Loucy (cell line): Measurements from ENCODE around the gene NRIP1.

Experiments
- H2AFZ ChIP-seq: fragments of 200-600 bp; sonication (generic); 2 replicates; pipeline ENCODE4 v1.6.0; 2016; ENCODE audit warnings: antibody characterized with exemption, mild to moderate bottlenecking, low read length, moderate library complexity
- H3F3A ChIP-seq: fragments of 200-600 bp; 2 replicates; pipeline ENCODE4 v1.6.0; 2016; ENCODE audit warnings: antibody characterized with exemption, low read depth, mild to moderate bottlenecking
- H3K27me3 ChIP-seq: fragments of 200-600 bp; sonication (generic); 2 replicates; pipeline ENCODE4 v1.6.1; 2014; ENCODE audit warnings: low read length, mild to moderate bottlenecking; ENCODE audit not compliant: insufficient read depth, poor library complexity, severe bottlenecking
- H3K36me3 ChIP-seq: fragments of 200-600 bp; sonication (generic); 2 replicates; pipeline ENCODE4 v1.6.1; 2016; ENCODE audit warnings: low read length; ENCODE audit not compliant: insufficient read depth
- H3K4me1 ChIP-seq: fragments of 200-600 bp; sonication (generic); 2 replicates; pipeline ENCODE4 v1.5.1; 2014; ENCODE audit warnings: low read length, mild to moderate bottlenecking; ENCODE audit not compliant: insufficient read depth, poor library complexity, severe bottlenecking
- H3K4me2 ChIP-seq: fragments of 200-600 bp; sonication (generic); 2 replicates; pipeline ENCODE4 v1.6.0; 2014; ENCODE audit warnings: antibody characterized with exemption, low read length, low read depth, mild to moderate bottlenecking; ENCODE audit not compliant: poor library complexity, severe bottlenecking
- H3K4me3 ChIP-seq: fragments of 200-600 bp; sonication (generic); 2 replicates; pipeline ENCODE4 v1.5.1; 2014; ENCODE audit warnings: low read length, mild to moderate bottlenecking, mixed read lengths; ENCODE audit not compliant: poor library complexity, severe bottlenecking
- H3K79me2 ChIP-seq: fragments of 200-600 bp; sonication (generic); 2 replicates; pipeline ENCODE4 v1.6.1; 2014; ENCODE audit warnings: low read length; ENCODE audit not compliant: insufficient read depth
- H3K9ac ChIP-seq: fragments of 200-600 bp; sonication (generic); 2 replicates; pipeline ENCODE4 v1.6.0; 2014; ENCODE audit warnings: mild to moderate bottlenecking, low read depth, low read length, moderate library complexity; ENCODE audit not compliant: poor library complexity, severe bottlenecking
- H3K9me2 ChIP-seq: fragments of 200-600 bp; sonication (generic); replicated peaks from 2 replicates; pipeline ENCODE4 v1.6.1; 2016; ENCODE audit warnings: low read depth, low read length, mixed read lengths
- H3K9me3 ChIP-seq: fragments of 200-600 bp; sonication (generic); 2 replicates; pipeline ENCODE4 v1.6.1; 2014; ENCODE audit warnings: mild to moderate bottlenecking, antibody characterized with exemption, low read length, low read depth; ENCODE audit not compliant: insufficient read depth
- H4K20me1 ChIP-seq: fragments of 200-600 bp; sonication (generic); 2 replicates; pipeline ENCODE4 v1.6.0; 2014; ENCODE audit warnings: antibody characterized with exemption, low read length, mild to moderate bottlenecking; ENCODE audit not compliant: insufficient read depth, poor library complexity, severe bottlenecking
- CTCF ChIP-seq: fragments of 200-600 bp; sonication (generic); conservative IDR thresholded peaks from 2 replicates; pipeline ENCODE4 v1.5.1; 2014; ENCODE audit warnings: mild to moderate bottlenecking, antibody characterized with exemption, low read length
- EZH2phosphoT487 ChIP-seq: fragments of 200-600 bp; IDR thresholded peaks from 2 replicates; pipeline ENCODE4 v1.6.1; 2018; ENCODE audit warnings: antibody characterized with exemption, mild to moderate bottlenecking, moderate library complexity, borderline replicate concordance

The NRIP1 gene

GRCh38 chr21:14916676-14917141 is 148.1 kb downstream of the NRIP1 start:
- Histone ChIP-seq H4K20me1 (no peaks in the 10 kb centered on the region), H3K36me3 (no peaks in the 10 kb centered on the region), H3K9ac (no peak overlapping the region), H3K9me3 (no peaks in the 10 kb centered on the region), H2AFZ (no peak overlapping the region), H3K27me3 (no peaks in the 10 kb centered on the region), H3K4me3 (no peak overlapping the region), H3K4me2 (no peak overlapping the region), H3K9me2 (no peaks in the 10 kb centered on the region), H3F3A (no peaks in the 10 kb centered on the region), H3K4me1 (no peaks in the 10 kb centered on the region), H3K79me2 (no peaks in the 10 kb centered on the region)
- no peak for TF ChIP-seq EZH2phosphoT487
- no peak for TF ChIP-seq CTCF

GRCh38 chr21:14913638-14914037 is 151.2 kb downstream of the NRIP1 start:
- Histone ChIP-seq H3K36me3 (no peaks in the 10 kb centered on the region), H3K9me2 (no peaks in the 10 kb centered on the region), H3F3A (no peaks in the 10 kb centered on the region), H3K4me3 (no peak overlapping the region), H4K20me1 (no peaks in the 10 kb centered on the region), H3K9ac (no peak overlapping the region), H3K27me3 (no peaks in the 10 kb centered on the region), H3K4me1 (no peaks in the 10 kb centered on the region), H3K79me2 (no peaks in the 10 kb centered on the region), H2AFZ (no peak overlapping the region), H3K9me3 (no peaks in the 10 kb centered on the region), H3K4me2 (no peak overlapping the region)
- TF ChIP-seq CTCF: no peak
- no peak for TF ChIP-seq EZH2phosphoT487

- Histone ChIP-seq H3K27me3 (no peaks in the 10 kb centered on the region), H3K36me3 (no peaks in the 10 kb centered on the region), H3K79me2 (no peaks in the 10 kb centered on the region), H3K9ac (no peak overlapping the region), H3F3A (no peaks in the 10 kb centered on the region), H3K9me2 (no peaks in the 10 kb centered on the region), H3K4me3 (no peak overlapping the region), H3K4me1 (no peaks in the 10 kb centered on the region), H2AFZ (no peak overlapping the region), H3K4me2 (no peak overlapping the region), H3K9me3 (no peaks in the 10 kb centered on the region), H4K20me1 (no peaks in the 10 kb centered on the region)
- no peak for TF ChIP-seq EZH2phosphoT487
- TF ChIP-seq CTCF: no peak
Observed at GRCh38 chr21:14911351-14911750, 153.4 kb downstream of the NRIP1 start.
